HG02588 (cell line): ENCODE data around the gene NBPF10.
"Not testable (repeated sequence)": the region's sequence is repeated elsewhere in the genome, so short reads cannot be mapped to it uniquely, and the experiment has no call there.

ENCODE experiments used
- ATAC-seq: cut with Tn5 transposase; IDR thresholded peaks from one replicate; pipeline ENCODE4 v1.9.1; 2021; ENCODE audit warnings: mild to moderate bottlenecking, moderate library complexity; ENCODE audit not compliant: unreplicated experiment

The NBPF10 gene

GRCh38 chr1:146144465-146144864, at the start of gene NBPF10:
Gene NBPF10, minus strand, starts transcription at chr1:146144804. Its CDS starts 35 bp downstream, at chr1:146144769.
- not testable (repeated sequence) for ATAC-seq

- ATAC-seq = not testable (repeated sequence)
Observed at GRCh38 chr1:146174531-146174930, 29.9 kb upstream of the NBPF10 start.

- not testable (repeated sequence) for ATAC-seq
Observed at GRCh38 chr1:146167740-146168139, 23.1 kb upstream of the NBPF10 start.

- ATAC-seq = not testable (repeated sequence)
Observed at GRCh38 chr1:146167273-146167672, 22.7 kb upstream of the NBPF10 start.
